HG03521 (cell line): ENCODE results near the gene KIF1A.
"Not testable (repeated sequence)": the region's sequence is repeated elsewhere in the genome, so short reads cannot be mapped to it uniquely, and the experiment has no call there.

ENCODE experiments used
- ATAC-seq: cut with Tn5 transposase; IDR thresholded peaks from one replicate; pipeline ENCODE4 v1.9.1; 2021; ENCODE audit warnings: mild to moderate bottlenecking, moderate library complexity; ENCODE audit not compliant: unreplicated experiment

KIF1A gene

GRCh38 chr2:240787521-240788472 lies 32.2 kb downstream of the KIF1A start:
- ATAC-seq, result no peak

GRCh38 chr2:240786871-240787311 lies 33.1 kb downstream of the KIF1A start:
- no peak for ATAC-seq

GRCh38 chr2:240786355-240786841 lies 33.6 kb downstream of the KIF1A start:
- ATAC-seq, result no peak

- ATAC-seq, result no peak
Observed at GRCh38 chr2:240785424-240786335, 34.3 kb downstream of the KIF1A start.

GRCh38 chr2:240784629-240785423 lies 35.2 kb downstream of the KIF1A start:
- ATAC-seq, result no peak

- ATAC-seq, result no peak
Observed at GRCh38 chr2:240783819-240784621, 36.0 kb downstream of the KIF1A start.

GRCh38 chr2:240782886-240783818 lies 36.9 kb downstream of the KIF1A start:
- ATAC-seq, result no peak

GRCh38 chr2:240782221-240782885 lies 37.7 kb downstream of the KIF1A start:
- ATAC-seq, result no peak

GRCh38 chr2:240781471-240782220 lies 38.4 kb downstream of the KIF1A start:
- no peak for ATAC-seq

- no peak for ATAC-seq
Observed at GRCh38 chr2:240780023-240780700, 39.9 kb downstream of the KIF1A start.

GRCh38 chr2:240779250-240779832 lies 40.7 kb downstream of the KIF1A start:
- not testable (repeated sequence) for ATAC-seq

- no peak for ATAC-seq
Observed at GRCh38 chr2:240778426-240778825, 41.6 kb downstream of the KIF1A start.

- ATAC-seq, result no peak
Observed at GRCh38 chr2:240777456-240778212, 42.4 kb downstream of the KIF1A start.

- no peak for ATAC-seq
Observed at GRCh38 chr2:240775905-240776304, 44.1 kb downstream of the KIF1A start.

- no peak for ATAC-seq
Observed at GRCh38 chr2:240774856-240775255, 45.2 kb downstream of the KIF1A start.

- no peak for ATAC-seq
Observed at GRCh38 chr2:240769096-240769495, 50.9 kb downstream of the KIF1A start.
